Adipocyte (in vitro differentiated cells): ENCODE data around the gene BCKDK.
A peak's percentile ranks its signal among the peaks of the same experiment; 100 is the strongest.

ENCODE experiments used
- DNase-seq: peaks from one replicate; pipeline ENCODE4 v3.0.0-alpha.2; 2015; ENCODE audit warnings: low read depth
- H3K27me3 ChIP-seq: replicated peaks from 2 replicates; pipeline ENCODE4 v1.7.0; 2013; ENCODE audit warnings: mild to moderate bottlenecking, low read length, moderate library complexity; ENCODE audit not compliant: control insufficient read depth, insufficient read depth
- H3K36me3 ChIP-seq: 2 replicates; pipeline ENCODE4 v1.7.0; 2013; ENCODE audit warnings: low read length, mild to moderate bottlenecking, moderate library complexity; ENCODE audit not compliant: control insufficient read depth, insufficient read depth, severe bottlenecking
- H3K4me1 ChIP-seq: 2 replicates; pipeline ENCODE4 v1.7.0; 2013; ENCODE audit warnings: mild to moderate bottlenecking, low read length, moderate library complexity; ENCODE audit not compliant: control insufficient read depth, insufficient read depth
- H3K4me3 ChIP-seq: 2 replicates; pipeline ENCODE4 v1.7.0; 2013; ENCODE audit warnings: mild to moderate bottlenecking, low read length, moderate library complexity
- H3K9ac ChIP-seq: 2 replicates; pipeline ENCODE4 v1.7.0; 2013; ENCODE audit warnings: mild to moderate bottlenecking, low read length, moderate library complexity
- H3K9me3 ChIP-seq: 2 replicates; pipeline ENCODE4 v1.7.0; 2013; ENCODE audit warnings: mild to moderate bottlenecking, low read length, moderate library complexity; ENCODE audit not compliant: control insufficient read depth

The BCKDK gene

GRCh38 chr16:31073970-31074813 is 34.0 kb upstream of the BCKDK start, which contains the start of the genes ZNF646 and ZNF668:
Gene ZNF646, plus strand, starts transcription at chr16:31074422. Its CDS starts 1,903 bp downstream, at chr16:31076325.
Gene ZNF668, minus strand, starts transcription at chr16:31074240. Its CDS starts 9,781 bp downstream, at chr16:31064459.
- peak; percentile 100 for DNase-seq
- Histone ChIP-seq H3K4me1 (peaks cover 13% of the 10 kb centered on the region), H3K9me3 (no peaks in the 10 kb centered on the region), H3K4me3 (peak within 1 kb of the TSS; percentile 99), H3K9ac (peak within 1 kb of the TSS; percentile 97), H3K36me3 (peaks cover 28% of the 10 kb centered on the region), H3K27me3 (no peaks in the 10 kb centered on the region)

DNA sequence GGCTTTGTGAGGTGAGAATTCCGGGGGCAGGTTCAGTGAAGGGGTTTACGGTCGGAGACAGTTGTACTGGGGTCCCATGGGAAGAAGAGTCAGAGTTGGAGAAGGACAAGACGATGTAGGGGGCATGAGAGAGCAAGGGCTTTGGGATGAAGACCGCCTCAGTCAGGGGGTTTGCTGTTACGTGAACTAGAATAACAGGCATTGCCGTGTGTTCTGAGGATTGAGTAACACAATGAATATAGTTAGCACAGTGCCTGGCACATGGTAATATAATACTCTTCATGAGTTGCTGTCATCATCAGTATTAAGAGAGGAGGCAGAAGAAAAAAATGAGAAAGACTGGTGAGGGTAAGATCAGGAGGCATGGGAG is 33.4 kb upstream of the BCKDK start:
- Histone ChIP-seq H3K4me1 (peaks cover 13% of the 10 kb centered on the region), H3K36me3 (peaks cover 34% of the 10 kb centered on the region), H3K9ac (peak overlapping the region; percentile 97), H3K9me3 (no peaks in the 10 kb centered on the region), H3K4me3 (peak overlapping the region; percentile 99), H3K27me3 (no peaks in the 10 kb centered on the region)
- peak; percentile 64 for DNase-seq

GRCh38 chr16:31076319-31076718 is 31.9 kb upstream of the BCKDK start:
- Histone ChIP-seq H3K9me3 (no peaks in the 10 kb centered on the region), H3K27me3 (no peaks in the 10 kb centered on the region), H3K36me3 (peaks cover 44% of the 10 kb centered on the region), H3K9ac (no peak overlapping the region), H3K4me3 (no peak overlapping the region), H3K4me1 (peaks cover 13% of the 10 kb centered on the region)
- no peak for DNase-seq

- no peak for DNase-seq
- peaks cover 44% of the 10 kb centered on the region for H3K36me3 ChIP-seq
- peaks cover 7% of the 10 kb centered on the region for H3K4me1 ChIP-seq
- H3K9ac ChIP-seq, result no peak overlapping the region
- H3K4me3 ChIP-seq, result no peak overlapping the region
- no peaks in the 10 kb centered on the region for H3K9me3 ChIP-seq
- H3K27me3 ChIP-seq, result no peaks in the 10 kb centered on the region
Measured at GRCh38 chr16:31077024-31077423, 31.2 kb upstream of the BCKDK start.

GRCh38 chr16:31077592-31078396 is 30.4 kb upstream of the BCKDK start:
- Histone ChIP-seq H3K4me3 (no peak overlapping the region), H3K36me3 (peaks cover 44% of the 10 kb centered on the region), H3K9ac (no peak overlapping the region), H3K27me3 (no peaks in the 10 kb centered on the region), H3K4me1 (peaks cover 8% of the 10 kb centered on the region), H3K9me3 (no peaks in the 10 kb centered on the region)
- no peak for DNase-seq

DNA sequence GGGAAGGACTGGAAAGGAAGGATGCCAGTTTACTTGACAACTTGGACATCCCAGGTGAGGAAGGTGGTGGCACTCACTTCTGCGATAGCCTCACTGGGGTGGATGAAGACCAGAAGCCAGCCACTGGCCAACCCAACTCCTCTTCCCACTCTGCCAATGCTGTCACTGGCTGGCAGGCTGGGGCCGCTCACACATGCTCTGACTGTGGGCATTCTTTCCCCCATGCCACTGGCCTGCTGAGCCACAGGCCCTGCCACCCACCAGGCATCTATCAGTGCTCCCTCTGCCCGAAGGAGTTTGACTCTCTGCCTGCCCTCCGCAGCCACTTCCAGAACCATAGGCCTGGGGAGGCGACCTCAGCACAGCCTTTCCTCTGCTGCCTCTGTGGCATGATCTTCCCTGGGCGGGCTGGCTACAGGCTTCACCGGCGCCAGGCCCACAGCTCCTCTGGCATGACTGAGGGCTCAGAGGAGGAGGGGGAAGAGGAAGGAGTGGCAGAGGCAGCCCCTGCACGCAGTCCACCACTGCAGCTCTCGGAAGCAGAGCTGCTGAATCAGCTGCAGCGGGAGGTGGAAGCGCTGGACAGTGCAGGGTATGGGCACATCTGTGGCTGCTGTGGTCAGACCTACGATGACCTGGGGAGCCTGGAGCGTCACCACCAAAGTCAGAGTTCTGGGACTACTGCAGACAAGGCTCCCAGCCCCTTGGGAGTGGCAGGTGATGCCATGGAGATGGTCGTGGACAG is 29.4 kb upstream of the BCKDK start:
- Histone ChIP-seq H3K36me3 (peaks cover 45% of the 10 kb centered on the region), H3K9me3 (no peaks in the 10 kb centered on the region), H3K27me3 (no peaks in the 10 kb centered on the region), H3K4me1 (peaks cover 14% of the 10 kb centered on the region), H3K4me3 (no peak overlapping the region), H3K9ac (no peak overlapping the region)
- DNase-seq, result no peak

DNA sequence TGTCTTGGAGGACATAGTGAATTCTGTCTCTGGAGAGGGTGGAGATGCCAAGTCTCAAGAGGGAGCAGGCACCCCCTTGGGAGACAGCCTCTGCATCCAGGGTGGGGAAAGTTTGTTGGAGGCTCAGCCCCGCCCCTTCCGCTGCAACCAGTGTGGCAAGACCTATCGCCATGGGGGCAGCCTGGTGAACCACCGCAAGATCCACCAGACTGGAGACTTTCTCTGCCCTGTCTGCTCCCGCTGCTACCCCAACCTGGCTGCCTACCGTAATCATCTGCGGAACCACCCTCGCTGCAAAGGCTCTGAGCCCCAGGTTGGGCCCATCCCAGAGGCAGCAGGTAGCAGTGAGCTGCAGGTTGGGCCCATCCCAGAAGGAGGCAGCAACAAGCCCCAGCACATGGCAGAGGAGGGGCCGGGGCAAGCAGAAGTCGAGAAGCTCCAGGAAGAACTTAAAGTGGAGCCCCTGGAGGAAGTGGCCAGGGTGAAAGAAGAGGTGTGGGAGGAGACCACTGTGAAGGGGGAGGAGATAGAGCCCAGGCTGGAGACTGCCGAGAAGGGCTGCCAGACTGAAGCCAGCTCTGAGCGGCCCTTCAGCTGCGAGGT is 28.7 kb upstream of the BCKDK start:
- Histone ChIP-seq H3K27me3 (no peaks in the 10 kb centered on the region), H3K9me3 (no peaks in the 10 kb centered on the region), H3K9ac (no peak overlapping the region), H3K4me3 (no peak overlapping the region), H3K36me3 (peaks cover 49% of the 10 kb centered on the region), H3K4me1 (peaks cover 14% of the 10 kb centered on the region)
- no peak for DNase-seq

DNA sequence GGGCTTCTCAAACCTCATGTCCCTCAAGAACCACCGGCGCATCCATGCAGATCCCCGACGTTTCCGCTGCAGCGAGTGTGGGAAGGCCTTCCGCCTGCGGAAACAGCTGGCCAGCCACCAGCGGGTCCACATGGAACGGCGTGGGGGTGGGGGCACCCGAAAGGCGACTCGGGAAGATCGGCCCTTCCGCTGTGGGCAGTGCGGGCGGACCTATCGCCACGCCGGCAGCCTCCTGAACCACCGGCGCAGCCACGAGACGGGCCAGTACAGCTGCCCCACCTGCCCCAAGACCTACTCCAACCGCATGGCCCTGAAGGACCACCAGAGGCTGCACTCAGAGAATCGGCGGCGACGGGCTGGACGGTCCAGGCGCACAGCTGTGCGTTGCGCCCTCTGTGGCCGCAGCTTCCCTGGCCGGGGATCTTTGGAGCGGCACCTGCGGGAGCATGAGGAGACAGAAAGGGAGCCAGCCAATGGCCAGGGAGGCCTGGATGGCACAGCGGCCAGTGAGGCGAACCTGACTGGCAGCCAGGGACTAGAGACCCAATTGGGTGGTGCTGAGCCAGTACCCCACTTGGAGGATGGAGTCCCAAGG is 28.1 kb upstream of the BCKDK start:
- no peaks in the 10 kb centered on the region for H3K9me3 ChIP-seq
- H3K27me3 ChIP-seq, result no peaks in the 10 kb centered on the region
- H3K36me3 ChIP-seq, result peaks cover 53% of the 10 kb centered on the region
- no peak overlapping the region for H3K9ac ChIP-seq
- H3K4me3 ChIP-seq, result no peak overlapping the region
- H3K4me1 ChIP-seq, result peaks cover 11% of the 10 kb centered on the region
- no peak for DNase-seq

DNA sequence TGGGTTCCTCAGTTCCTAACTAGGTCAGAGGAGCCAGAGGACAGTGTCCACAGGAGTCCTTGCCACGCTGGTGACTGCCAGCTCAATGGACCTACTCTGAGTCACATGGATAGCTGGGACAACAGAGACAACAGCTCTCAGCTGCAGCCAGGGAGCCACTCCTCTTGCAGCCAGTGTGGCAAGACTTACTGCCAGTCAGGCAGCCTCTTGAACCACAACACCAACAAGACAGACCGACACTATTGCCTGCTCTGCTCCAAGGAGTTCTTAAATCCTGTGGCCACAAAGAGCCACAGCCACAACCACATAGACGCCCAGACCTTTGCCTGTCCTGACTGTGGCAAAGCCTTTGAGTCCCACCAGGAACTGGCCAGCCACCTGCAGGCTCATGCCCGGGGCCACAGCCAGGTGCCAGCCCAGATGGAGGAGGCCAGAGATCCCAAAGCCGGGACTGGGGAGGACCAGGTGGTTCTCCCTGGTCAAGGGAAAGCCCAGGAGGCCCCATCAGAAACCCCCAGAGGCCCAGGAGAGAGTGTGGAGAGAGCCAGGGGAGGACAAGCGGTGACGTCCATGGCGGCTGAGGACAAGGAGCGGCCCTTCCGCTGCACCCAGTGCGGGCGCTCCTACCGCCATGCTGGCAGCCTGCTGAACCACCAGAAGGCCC is 27.3 kb upstream of the BCKDK start:
- Histone ChIP-seq H3K4me1 (peaks cover 11% of the 10 kb centered on the region), H3K9me3 (no peaks in the 10 kb centered on the region), H3K36me3 (peaks cover 53% of the 10 kb centered on the region), H3K4me3 (no peak overlapping the region), H3K9ac (no peak overlapping the region), H3K27me3 (no peaks in the 10 kb centered on the region)
- no peak for DNase-seq
